Natural killer cell (primary cell): ENCODE results near the gene TULP3. TPM values are rescaled to one million over a fixed set of nuclear protein-coding genes. Genes with fewer than 3 reads are reported as not detected.

Experiments
- ATAC-seq, 3 donors: fragments of 150-1000 bp in 2 of 3; fragments of 200-7000 bp in 1 of 3; cut with Tn5 transposase; 1 replicate in 1 of 3; 2 replicates in 2 of 3; pipeline ENCODE4 v1.10.0; 2021; ENCODE audit warnings: mild to moderate bottlenecking in 2 of 3, moderate library complexity in 2 of 3
- DNase-seq, 2 donors: peaks; one replicate each; pipeline versions ENCODE4 v3.0.0 to v3.0.0-alpha.2; 2013 to 2021; ENCODE audit warnings: mixed read lengths in 1 of 2
- H3K27ac ChIP-seq: one replicate; pipeline ENCODE4 v1.5.1; 2013; ENCODE audit warnings: mild to moderate bottlenecking, low read length
- H3K27me3 ChIP-seq: one replicate; pipeline ENCODE4 v1.6.1; 2013; ENCODE audit warnings: low read length; ENCODE audit not compliant: control insufficient read depth, insufficient read depth
- H3K36me3 ChIP-seq: one replicate; pipeline ENCODE4 v1.6.1; 2013; ENCODE audit warnings: low read length; ENCODE audit not compliant: control insufficient read depth, insufficient read depth
- H3K4me1 ChIP-seq: one replicate; pipeline ENCODE4 v1.6.1; 2013; ENCODE audit warnings: low read length; ENCODE audit not compliant: control insufficient read depth, insufficient read depth
- H3K4me3 ChIP-seq: one replicate; pipeline ENCODE4 v1.5.1; 2013; ENCODE audit warnings: low read length
- H3K9me3 ChIP-seq: one replicate; pipeline ENCODE4 v1.6.1; 2013; ENCODE audit warnings: low read length; ENCODE audit not compliant: control insufficient read depth, insufficient read depth
- H3K27ac Mint-ChIP-seq, 2 donors: one replicate each; pipeline ENCODE4 v1.8.0; 2022; ENCODE audit warnings: mild to moderate bottlenecking in 2 of 2, mixed read lengths in 2 of 2, moderate library complexity in 1 of 2
- H3K27me3 Mint-ChIP-seq, 2 donors: one replicate each; pipeline ENCODE4 v1.8.0; 2022; ENCODE audit warnings: low read depth in 2 of 2, mixed read lengths in 2 of 2
- H3K36me3 Mint-ChIP-seq: one replicate; pipeline ENCODE4 v1.8.0; 2022; ENCODE audit warnings: mixed read lengths
- H3K4me1 Mint-ChIP-seq, 2 donors: one replicate each; pipeline ENCODE4 v1.8.0; 2022; ENCODE audit warnings: mixed read lengths in 2 of 2
- H3K4me3 Mint-ChIP-seq: one replicate; pipeline ENCODE4 v1.8.0; 2022; ENCODE audit warnings: mild to moderate bottlenecking, moderate library complexity, mixed read lengths
- H3K9me3 Mint-ChIP-seq, 2 donors: one replicate each; pipeline ENCODE4 v1.8.0; 2022; ENCODE audit warnings: mixed read lengths in 2 of 2
- WGBS: methylation state at CpG from one replicate; pipeline ENCODE4 v1.1.7; 2013; ENCODE audit warnings: missing lambda C conversion rate; ENCODE audit not compliant: insufficient coverage; 5-methylcytosine and 5-hydroxymethylcytosine counted together
- intact Hi-C: fragments of 100-400 bp; cut with micrococcal nuclease; formaldehyde crosslinking; loops from one replicate; pipeline ENCODE4 v1.14.2; 2022
- total RNA-seq, 4 donors: library from RNA; stranded (reverse); fragments of 120-200 nt in 1 of 4; gene quantifications; one replicate each; pipeline versions ENCODE4 v1.2.3 to v1.2.4, GENCODE V29; 2013 to 2022
- TF ChIP-seq, protein P1 (sequence below): fragments of 200-600 bp; IDR thresholded peaks from one replicate; pipeline ENCODE4 v1.8.0; 2022; ENCODE audit warnings: antibody characterized with exemption

TULP3 gene
- total RNA-seq, 3 donors from 2014 or later (not counting 1 experiment from before 2014, with no cell fraction given), result 5.1 to 8.7 (median 6.2) TPM

GRCh38 chr12:2980630-2981029 lies 89.9 kb downstream of the TULP3 start:
- 80% methylated on average over 7 of the region's 7 CpGs for WGBS

GRCh38 chr12:2982361-2982760 lies 91.7 kb downstream of the TULP3 start:
- no peaks in the 10 kb centered on the region for H3K4me1 Mint-ChIP-seq
- peaks cover 0 to 4% of the 10 kb centered on the region in 2 donors for H3K27me3 Mint-ChIP-seq
- Histone ChIP-seq H3K27me3 (no peaks in the 10 kb centered on the region), H3K4me1 (no peaks in the 10 kb centered on the region), H3K36me3 (no peaks in the 10 kb centered on the region), H3K4me3 (no peak overlapping the region), H3K27ac (no peak overlapping the region), H3K9me3 (no peaks in the 10 kb centered on the region)
- H3K36me3 Mint-ChIP-seq, result no peaks in the 10 kb centered on the region
- H3K4me3 Mint-ChIP-seq, result no peak overlapping the region
- no peak overlapping the region for H3K27ac Mint-ChIP-seq
- DNase-seq (no peak), ATAC-seq (no peak)
- intact Hi-C loops, result no loop called here
- no peaks in the 10 kb centered on the region for H3K9me3 Mint-ChIP-seq
- TF ChIP-seq, protein P1, sequence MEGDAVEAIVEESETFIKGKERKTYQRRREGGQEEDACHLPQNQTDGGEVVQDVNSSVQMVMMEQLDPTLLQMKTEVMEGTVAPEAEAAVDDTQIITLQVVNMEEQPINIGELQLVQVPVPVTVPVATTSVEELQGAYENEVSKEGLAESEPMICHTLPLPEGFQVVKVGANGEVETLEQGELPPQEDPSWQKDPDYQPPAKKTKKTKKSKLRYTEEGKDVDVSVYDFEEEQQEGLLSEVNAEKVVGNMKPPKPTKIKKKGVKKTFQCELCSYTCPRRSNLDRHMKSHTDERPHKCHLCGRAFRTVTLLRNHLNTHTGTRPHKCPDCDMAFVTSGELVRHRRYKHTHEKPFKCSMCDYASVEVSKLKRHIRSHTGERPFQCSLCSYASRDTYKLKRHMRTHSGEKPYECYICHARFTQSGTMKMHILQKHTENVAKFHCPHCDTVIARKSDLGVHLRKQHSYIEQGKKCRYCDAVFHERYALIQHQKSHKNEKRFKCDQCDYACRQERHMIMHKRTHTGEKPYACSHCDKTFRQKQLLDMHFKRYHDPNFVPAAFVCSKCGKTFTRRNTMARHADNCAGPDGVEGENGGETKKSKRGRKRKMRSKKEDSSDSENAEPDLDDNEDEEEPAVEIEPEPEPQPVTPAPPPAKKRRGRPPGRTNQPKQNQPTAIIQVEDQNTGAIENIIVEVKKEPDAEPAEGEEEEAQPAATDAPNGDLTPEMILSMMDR, result no peak
- WGBS, result 94% methylated on average over 13 of the region's 13 CpGs

More at GRCh38 chr12:2980630-2981029, 89.9 kb downstream of the TULP3 start:
- Histone ChIP-seq H3K4me3 (no peak overlapping the region), H3K9me3 (no peaks in the 10 kb centered on the region), H3K36me3 (no peaks in the 10 kb centered on the region), H3K4me1 (no peaks in the 10 kb centered on the region), H3K27me3 (no peaks in the 10 kb centered on the region), H3K27ac (no peak overlapping the region)
- intact Hi-C loops, result no loop called here
- TF ChIP-seq, protein P1, result no peak
- ATAC-seq (no peak), DNase-seq (no peak)
- Mint-ChIP-seq H3K4me3 (no peak overlapping the region), H3K9me3 (no peaks in the 10 kb centered on the region), H3K36me3 (no peaks in the 10 kb centered on the region), H3K27ac (no peak overlapping the region), H3K27me3 (peaks cover 0 to 4% of the 10 kb centered on the region in 2 donors), H3K4me1 (no peaks in the 10 kb centered on the region)

DNA sequence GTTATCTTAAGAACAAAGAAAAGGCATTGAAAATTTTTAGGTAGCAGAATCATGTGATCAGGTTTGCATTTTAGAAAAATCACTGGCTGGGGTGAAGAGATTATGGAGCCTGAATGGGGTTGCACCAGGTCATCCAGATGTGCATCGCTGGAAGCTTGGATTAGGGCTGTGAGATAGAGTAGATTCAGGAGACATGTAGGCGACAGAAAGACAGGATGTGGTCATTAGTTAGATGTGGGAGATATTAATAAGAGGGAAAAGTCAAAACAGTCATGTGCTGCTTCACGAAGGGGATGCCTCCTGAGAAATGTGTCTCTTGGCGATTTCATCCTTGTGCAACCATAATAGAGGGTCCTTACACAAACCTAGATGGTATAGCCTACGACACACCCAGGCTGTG lies 93.6 kb downstream of the TULP3 start:
- H3K4me1 ChIP-seq, result no peaks in the 10 kb centered on the region
- no peaks in the 10 kb centered on the region for H3K27me3 Mint-ChIP-seq
- no peaks in the 10 kb centered on the region for H3K4me1 Mint-ChIP-seq
- H3K4me3 Mint-ChIP-seq, result no peak overlapping the region
- intact Hi-C loops, result no loop called here
- 58% methylated on average over 5 of the region's 5 CpGs for WGBS
- no peak overlapping the region for H3K27ac Mint-ChIP-seq
- H3K9me3 Mint-ChIP-seq, result no peaks in the 10 kb centered on the region
- no peaks in the 10 kb centered on the region for H3K36me3 ChIP-seq
- TF ChIP-seq, protein P1, result no peak
- no peak overlapping the region for H3K27ac ChIP-seq
- H3K27me3 ChIP-seq, result no peaks in the 10 kb centered on the region
- DNase-seq, result no peak
- H3K9me3 ChIP-seq, result no peaks in the 10 kb centered on the region
- ATAC-seq, result no peak
- H3K4me3 ChIP-seq, result no peak overlapping the region
- no peaks in the 10 kb centered on the region for H3K36me3 Mint-ChIP-seq

DNA sequence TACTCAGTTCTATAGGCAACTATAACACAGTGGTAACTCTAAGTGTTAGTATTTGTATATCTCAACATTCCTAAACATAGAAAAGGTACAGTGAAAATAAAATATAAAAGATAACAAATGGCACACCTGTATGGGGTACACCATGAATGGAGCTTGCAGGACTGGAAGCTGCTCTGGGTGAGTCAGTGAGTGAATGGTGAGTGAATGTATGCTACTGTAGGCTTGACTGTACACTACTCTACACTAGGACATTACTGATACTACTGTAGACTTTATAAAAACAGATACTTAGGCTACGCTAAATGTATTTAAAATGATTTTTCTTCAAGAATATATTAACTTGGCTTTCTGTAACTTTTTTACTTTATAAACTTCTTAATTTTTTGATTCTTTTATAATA lies 94.0 kb downstream of the TULP3 start:
- no peak overlapping the region for H3K4me3 Mint-ChIP-seq
- H3K4me1 Mint-ChIP-seq, result no peaks in the 10 kb centered on the region
- WGBS, result no CpG with 5 or more reads among the region's 1 CpG
- no peaks in the 10 kb centered on the region for H3K36me3 Mint-ChIP-seq
- H3K9me3 Mint-ChIP-seq, result peaks cover 0 to 1% of the 10 kb centered on the region in 2 donors
- no peak for DNase-seq
- H3K27me3 Mint-ChIP-seq, result peaks cover 0 to 1% of the 10 kb centered on the region in 2 donors
- ATAC-seq, result no peak
- Histone ChIP-seq H3K9me3 (no peaks in the 10 kb centered on the region), H3K27ac (no peak overlapping the region), H3K36me3 (no peaks in the 10 kb centered on the region), H3K27me3 (no peaks in the 10 kb centered on the region), H3K4me3 (no peak overlapping the region), H3K4me1 (no peaks in the 10 kb centered on the region)
- intact Hi-C loops, result no loop called here
- H3K27ac Mint-ChIP-seq, result no peak overlapping the region
- TF ChIP-seq, protein P1, result no peak
